ENCODE measurements around the gene INO80.
A peak's percentile ranks its signal among the peaks of the same experiment; 100 is the strongest.

Gene INO80

GRCh38 chr15:40949756-40950207, 166.3 kb downstream of the INO80 start:
- DNase-seq (ENCODE audit: low read depth in 3 of 3, low spot score in 1 of 3): no peak

- DNase-seq (ENCODE audit: low read depth in 3 of 3, low spot score in 1 of 3): no peak
Measured at GRCh38 chr15:40948706-40949473, 167.2 kb downstream of the INO80 start.

- DNase-seq (ENCODE audit: low read depth in 3 of 3, low spot score in 1 of 3): no peak
Measured at GRCh38 chr15:40944510-40945296, 171.4 kb downstream of the INO80 start.

GRCh38 chr15:40943764-40944365, 172.2 kb downstream of the INO80 start:
- DNase-seq (ENCODE audit: low read depth in 3 of 3, low spot score in 1 of 3): no peak

GRCh38 chr15:40942878-40943277, 173.2 kb downstream of the INO80 start:
- DNase-seq (ENCODE audit: low read depth in 3 of 3, low spot score in 1 of 3): no peak

GRCh38 chr15:40942337-40942854, 173.7 kb downstream of the INO80 start:
- DNase-seq (ENCODE audit: low read depth in 3 of 3, low spot score in 1 of 3): no peak

GRCh38 chr15:40941528-40942336, 174.3 kb downstream of the INO80 start:
- peak in 2 of 3 donors; percentile 27 to 59 for DNase-seq (ENCODE audit: low read depth in 3 of 3, low spot score in 1 of 3)

GRCh38 chr15:40941068-40941527, 175.0 kb downstream of the INO80 start:
- no peak for DNase-seq (ENCODE audit: low read depth in 3 of 3, low spot score in 1 of 3)

- no peak for DNase-seq (ENCODE audit: low read depth in 3 of 3, low spot score in 1 of 3)
Measured at GRCh38 chr15:40940296-40940801, 175.7 kb downstream of the INO80 start.

- no peak for DNase-seq (ENCODE audit: low read depth in 3 of 3, low spot score in 1 of 3)
Measured at GRCh38 chr15:40938536-40938870, 177.6 kb downstream of the INO80 start.

GRCh38 chr15:40937762-40938535, 178.1 kb downstream of the INO80 start:
- DNase-seq (ENCODE audit: low read depth in 3 of 3, low spot score in 1 of 3): no peak

GRCh38 chr15:40936709-40937666, 179.1 kb downstream of the INO80 start:
- DNase-seq (ENCODE audit: low read depth in 3 of 3, low spot score in 1 of 3): no peak

- DNase-seq (ENCODE audit: low read depth in 3 of 3, low spot score in 1 of 3): no peak
Measured at GRCh38 chr15:40936234-40936708, 179.8 kb downstream of the INO80 start.

- DNase-seq (ENCODE audit: low read depth in 3 of 3, low spot score in 1 of 3): no peak
Measured at GRCh38 chr15:40934457-40934856, 181.6 kb downstream of the INO80 start.

- DNase-seq (ENCODE audit: low read depth in 3 of 3, low spot score in 1 of 3): no peak
Measured at GRCh38 chr15:40933517-40933902, 182.6 kb downstream of the INO80 start.

GRCh38 chr15:40932649-40933516, 183.2 kb downstream of the INO80 start:
- DNase-seq (ENCODE audit: low read depth in 3 of 3, low spot score in 1 of 3): no peak

- DNase-seq (ENCODE audit: low read depth in 3 of 3, low spot score in 1 of 3): no peak
Measured at GRCh38 chr15:40932156-40932555, 183.9 kb downstream of the INO80 start.
